HepG2 (cell line): Measurements from ENCODE around the gene FAM78B.

ENCODE experiments used
- CTCF ChIP-seq: sonication (generic); formaldehyde crosslinking; IDR thresholded peaks from 2 replicates; pipeline ENCODE4 v1.5.0; 2020; ENCODE audit warnings: mild to moderate bottlenecking, missing genetic modification reagents, moderate library complexity
- HINFP ChIP-seq: sonication (generic); formaldehyde crosslinking; IDR thresholded peaks from 2 replicates; pipeline ENCODE4 v1.4.0; 2020; ENCODE audit warnings: low read depth, mild to moderate bottlenecking, missing genetic modification reagents
- KLF9 ChIP-seq: IDR thresholded peaks from 2 replicates; pipeline ENCODE4 v1.6.1; 2016; ENCODE audit warnings: low read depth
- RFX5 ChIP-seq: IDR thresholded peaks from 2 replicates; pipeline ENCODE4 v1.6.1; 2011; ENCODE audit warnings: low read depth, low read length, improper control_type of control experiment
- SKIL ChIP-seq: sonication (generic); formaldehyde crosslinking; IDR thresholded peaks from 2 replicates; pipeline ENCODE4 v1.8.0; 2022; ENCODE audit warnings: missing genetic modification reagents, mild to moderate bottlenecking, moderate library complexity, borderline replicate concordance
- TBX3 ChIP-seq: fragments of 450-650 bp; IDR thresholded peaks from 2 replicates; pipeline ENCODE4 v1.6.1; 2017; ENCODE audit warnings: antibody characterized with exemption, mild to moderate bottlenecking, inconsistent platforms, borderline replicate concordance
- ZBTB37 ChIP-seq: sonication (generic); formaldehyde crosslinking; IDR thresholded peaks from 2 replicates; pipeline ENCODE4 v1.4.0; 2020; ENCODE audit warnings: mild to moderate bottlenecking, missing genetic modification reagents
- ZC3H4 ChIP-seq: sonication (generic); formaldehyde crosslinking; IDR thresholded peaks from 2 replicates; pipeline ENCODE4 v1.4.0; 2020; ENCODE audit warnings: missing genetic modification reagents, borderline replicate concordance
- ZFYVE20 ChIP-seq: sonication (generic); formaldehyde crosslinking; IDR thresholded peaks from 2 replicates; pipeline ENCODE4 v1.8.0; 2023; ENCODE audit warnings: low read depth, mild to moderate bottlenecking, moderate library complexity, missing genetic modification reagents, borderline replicate concordance
- ZNF350 ChIP-seq: sonication (generic); formaldehyde crosslinking; IDR thresholded peaks from 2 replicates; pipeline ENCODE4 v1.4.0; 2020; ENCODE audit warnings: mild to moderate bottlenecking, low read depth, missing genetic modification reagents, borderline replicate concordance
- ZXDC ChIP-seq: sonication (generic); formaldehyde crosslinking; IDR thresholded peaks from 2 replicates; pipeline ENCODE4 v1.5.0; 2020; ENCODE audit warnings: mild to moderate bottlenecking, missing genetic modification reagents

GRCh38 chr1:166090244-166090643, 76.6 kb downstream of the FAM78B start:
- TF ChIP-seq SKIL (CRISPR knock-in tag) (no peak), ZBTB37 (CRISPR knock-in tag) (no peak), CTCF (CRISPR knock-in tag) (no peak), TBX3 (no peak), ZFYVE20 (CRISPR knock-in tag) (no peak), ZNF350 (no peak), RFX5 (no peak), ZXDC (CRISPR knock-in tag) (no peak), ZC3H4 (CRISPR knock-in tag) (no peak), HINFP (CRISPR knock-in tag) (no peak), KLF9 (CRISPR knock-in tag) (no peak)
